Measurements from ENCODE around the gene TMEM238. TPM values are rescaled to one million over a fixed set of nuclear protein-coding genes. Genes with fewer than 3 reads are reported as not detected.

Gene TMEM238
- total RNA-seq, 1 experiment from 2014 or later: 7.4 TPM

DNA sequence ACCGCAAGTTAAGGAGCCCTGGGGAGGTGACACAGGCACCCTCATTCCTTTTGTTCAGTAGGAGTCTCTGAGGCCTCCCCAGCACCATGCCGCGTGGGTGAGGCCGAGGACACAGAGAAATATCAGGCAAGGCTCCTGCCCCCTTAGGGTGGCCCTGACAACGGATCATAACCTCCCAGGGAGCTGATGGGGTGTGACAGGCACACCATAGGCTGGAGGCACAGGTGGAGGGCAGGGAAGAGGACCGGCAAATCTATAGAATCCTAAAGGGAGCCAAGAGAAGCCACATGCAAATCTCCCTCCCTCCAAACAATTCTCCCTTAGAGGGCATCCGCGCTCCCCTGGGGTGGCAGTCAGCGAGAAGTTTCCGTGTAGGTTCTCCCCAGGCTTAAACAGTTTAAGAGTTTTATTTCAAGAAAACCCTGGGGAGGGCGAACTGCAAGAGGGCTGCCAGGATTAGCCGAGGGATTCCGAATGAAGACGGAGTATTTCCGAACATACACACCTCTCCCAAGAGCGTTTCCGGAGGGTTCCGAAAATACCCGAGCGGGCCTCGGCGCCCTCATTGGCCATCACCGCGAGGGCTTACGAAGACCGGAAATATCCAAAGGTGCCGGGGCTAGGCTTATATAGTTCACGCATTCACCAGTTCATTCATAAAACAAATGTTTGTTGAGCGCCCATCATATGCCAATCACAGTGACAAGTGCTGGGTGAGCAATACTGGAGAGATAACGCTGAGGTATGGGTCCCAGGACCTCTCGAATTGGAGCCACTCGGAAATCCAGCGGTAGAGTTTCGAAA lies 1.0 kb upstream of the TMEM238 start:
- POLR2A ChIA-PET: interaction anchor here (0.6 to 1.0 kb wide), 2 partner anchors 32 to 47 kb away, joined by 3 read pairs; no protein-coding TSS in a partner anchor
- BruUV-seq (replicated peaks): TSS peak; percentile 92
- peaks cover 38% of the 10 kb centered on the region for H3K4me1 ChIP-seq (ENCODE audit: control insufficient read depth, insufficient read depth, low read length)
- no peaks in the 10 kb centered on the region for H3K9me3 ChIP-seq (ENCODE audit: control insufficient read depth, insufficient read depth, low read depth, low read length)
- peak overlapping the region; percentile 97 for H3K27ac ChIP-seq (ENCODE audit: low read length)
- CTCF ChIA-PET: interaction anchor here (1.4 kb wide), 1 partner anchor 129 kb away, joined by 5 read pairs; no protein-coding TSS in a partner anchor
- no peaks in the 10 kb centered on the region for H3K27me3 ChIP-seq (ENCODE audit: control insufficient read depth, insufficient read depth, low read length)
- no peak for DNase-seq (ENCODE audit: low read depth, low spot score)
- intact Hi-C loops (cut with micrococcal nuclease; ENCODE audit: unreplicated experiment) (no loop called here), in situ Hi-C loops (cut with HindIII; ENCODE audit: low pct_unique_long_range_greater_than_20kb, low sequenced_read_pairs) (no loop called here)
- ATAC-seq: peak; percentile 84
- peak overlapping the region; percentile 75 to 98 for H3K4me3 ChIP-seq (ENCODE audit: low read depth in 2 of 2, low read length in 2 of 2)
- peaks cover 22% of the 10 kb centered on the region for H3K36me3 ChIP-seq (ENCODE audit: control insufficient read depth, insufficient read depth, low read length)
- TF ChIP-seq, protein P1, sequence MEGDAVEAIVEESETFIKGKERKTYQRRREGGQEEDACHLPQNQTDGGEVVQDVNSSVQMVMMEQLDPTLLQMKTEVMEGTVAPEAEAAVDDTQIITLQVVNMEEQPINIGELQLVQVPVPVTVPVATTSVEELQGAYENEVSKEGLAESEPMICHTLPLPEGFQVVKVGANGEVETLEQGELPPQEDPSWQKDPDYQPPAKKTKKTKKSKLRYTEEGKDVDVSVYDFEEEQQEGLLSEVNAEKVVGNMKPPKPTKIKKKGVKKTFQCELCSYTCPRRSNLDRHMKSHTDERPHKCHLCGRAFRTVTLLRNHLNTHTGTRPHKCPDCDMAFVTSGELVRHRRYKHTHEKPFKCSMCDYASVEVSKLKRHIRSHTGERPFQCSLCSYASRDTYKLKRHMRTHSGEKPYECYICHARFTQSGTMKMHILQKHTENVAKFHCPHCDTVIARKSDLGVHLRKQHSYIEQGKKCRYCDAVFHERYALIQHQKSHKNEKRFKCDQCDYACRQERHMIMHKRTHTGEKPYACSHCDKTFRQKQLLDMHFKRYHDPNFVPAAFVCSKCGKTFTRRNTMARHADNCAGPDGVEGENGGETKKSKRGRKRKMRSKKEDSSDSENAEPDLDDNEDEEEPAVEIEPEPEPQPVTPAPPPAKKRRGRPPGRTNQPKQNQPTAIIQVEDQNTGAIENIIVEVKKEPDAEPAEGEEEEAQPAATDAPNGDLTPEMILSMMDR (IDR thresholded peaks at IDR 0.05): no peak
- TF ChIP-seq POLR2AphosphoS5 (IDR thresholded peaks at IDR 0.05; ENCODE audit: low read depth, low read length) (no peak; the same call in 1 of the 2 replicates), TCF7L2 (IDR thresholded peaks at IDR 0.05; ENCODE audit: low read depth, low read length) (no peak), SIN3A (IDR thresholded peaks at IDR 0.05; ENCODE audit: borderline replicate concordance, insufficient read depth, low read depth, low read length) (no peak)
- TF ChIP-seq, protein P2, sequence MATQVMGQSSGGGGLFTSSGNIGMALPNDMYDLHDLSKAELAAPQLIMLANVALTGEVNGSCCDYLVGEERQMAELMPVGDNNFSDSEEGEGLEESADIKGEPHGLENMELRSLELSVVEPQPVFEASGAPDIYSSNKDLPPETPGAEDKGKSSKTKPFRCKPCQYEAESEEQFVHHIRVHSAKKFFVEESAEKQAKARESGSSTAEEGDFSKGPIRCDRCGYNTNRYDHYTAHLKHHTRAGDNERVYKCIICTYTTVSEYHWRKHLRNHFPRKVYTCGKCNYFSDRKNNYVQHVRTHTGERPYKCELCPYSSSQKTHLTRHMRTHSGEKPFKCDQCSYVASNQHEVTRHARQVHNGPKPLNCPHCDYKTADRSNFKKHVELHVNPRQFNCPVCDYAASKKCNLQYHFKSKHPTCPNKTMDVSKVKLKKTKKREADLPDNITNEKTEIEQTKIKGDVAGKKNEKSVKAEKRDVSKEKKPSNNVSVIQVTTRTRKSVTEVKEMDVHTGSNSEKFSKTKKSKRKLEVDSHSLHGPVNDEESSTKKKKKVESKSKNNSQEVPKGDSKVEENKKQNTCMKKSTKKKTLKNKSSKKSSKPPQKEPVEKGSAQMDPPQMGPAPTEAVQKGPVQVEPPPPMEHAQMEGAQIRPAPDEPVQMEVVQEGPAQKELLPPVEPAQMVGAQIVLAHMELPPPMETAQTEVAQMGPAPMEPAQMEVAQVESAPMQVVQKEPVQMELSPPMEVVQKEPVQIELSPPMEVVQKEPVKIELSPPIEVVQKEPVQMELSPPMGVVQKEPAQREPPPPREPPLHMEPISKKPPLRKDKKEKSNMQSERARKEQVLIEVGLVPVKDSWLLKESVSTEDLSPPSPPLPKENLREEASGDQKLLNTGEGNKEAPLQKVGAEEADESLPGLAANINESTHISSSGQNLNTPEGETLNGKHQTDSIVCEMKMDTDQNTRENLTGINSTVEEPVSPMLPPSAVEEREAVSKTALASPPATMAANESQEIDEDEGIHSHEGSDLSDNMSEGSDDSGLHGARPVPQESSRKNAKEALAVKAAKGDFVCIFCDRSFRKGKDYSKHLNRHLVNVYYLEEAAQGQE (IDR thresholded peaks at IDR 0.05; ENCODE audit: insufficient read depth in 1 of 2, low read depth in 2 of 2, low read length in 1 of 2): no peak

DNA sequence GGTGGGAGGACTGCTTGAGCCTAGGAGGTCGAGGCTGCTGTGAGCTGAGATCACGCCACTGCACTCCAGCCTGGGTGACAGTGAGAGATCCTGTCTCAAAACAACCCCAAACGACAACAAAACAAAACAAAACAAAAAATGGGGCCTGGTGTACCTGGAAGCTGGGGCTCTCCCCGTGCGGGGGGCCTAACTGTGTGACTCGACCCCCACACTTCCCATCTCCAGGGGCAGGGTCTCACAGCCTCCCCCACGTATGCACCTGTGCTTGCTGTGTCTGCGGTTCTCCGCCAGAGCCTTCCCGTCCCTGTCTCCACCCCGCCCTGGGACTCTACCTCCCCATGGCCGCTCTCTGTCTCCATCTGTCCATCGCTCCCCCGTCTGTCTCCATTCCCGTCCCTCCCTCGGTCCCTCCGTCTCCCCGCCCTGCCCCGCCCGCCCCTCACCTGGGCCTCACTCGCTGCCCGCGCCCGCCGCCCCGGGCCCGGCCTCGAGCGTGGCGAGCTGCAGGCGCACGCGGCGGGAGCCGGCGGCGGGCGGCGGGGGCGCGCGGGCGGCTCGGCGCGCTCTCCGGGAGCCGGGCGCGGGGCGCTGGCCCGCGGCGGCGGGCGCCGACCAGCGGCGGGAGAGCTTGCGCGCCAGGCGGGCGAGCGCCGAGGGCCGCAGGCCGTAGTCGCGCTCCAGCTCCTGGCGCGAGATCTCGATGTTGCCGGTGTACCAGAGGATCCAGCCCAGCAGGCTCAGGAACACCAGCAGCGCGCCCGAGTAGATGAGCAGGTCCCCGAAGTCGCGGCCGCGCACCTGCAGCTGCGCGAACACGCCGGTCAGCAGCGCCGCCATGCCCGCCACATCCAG lies 587 bp downstream of the TMEM238 start:
- intact Hi-C loops (cut with micrococcal nuclease; ENCODE audit: unreplicated experiment) (no loop called here), in situ Hi-C loops (cut with HindIII; ENCODE audit: low pct_unique_long_range_greater_than_20kb, low sequenced_read_pairs) (no loop called here)
- ATAC-seq (peak; percentile 63), DNase-seq (ENCODE audit: low read depth, low spot score) (no peak)
- Histone ChIP-seq H3K4me3 (ENCODE audit: low read depth in 2 of 2, low read length in 2 of 2) (peak overlapping the region; percentile 75 to 98), H3K9me3 (ENCODE audit: control insufficient read depth, insufficient read depth, low read depth, low read length) (no peaks in the 10 kb centered on the region), H3K27ac (ENCODE audit: low read length) (peak overlapping the region; percentile 45), H3K36me3 (ENCODE audit: control insufficient read depth, insufficient read depth, low read length) (peaks cover 16% of the 10 kb centered on the region), H3K4me1 (ENCODE audit: control insufficient read depth, insufficient read depth, low read length) (peaks cover 21% of the 10 kb centered on the region), H3K27me3 (ENCODE audit: control insufficient read depth, insufficient read depth, low read length) (no peaks in the 10 kb centered on the region)
- TSS peak; percentile 63 for BruUV-seq (replicated peaks)
- TF ChIP-seq SIN3A (IDR thresholded peaks at IDR 0.05; ENCODE audit: borderline replicate concordance, insufficient read depth, low read depth, low read length) (no peak), POLR2AphosphoS5 (IDR thresholded peaks at IDR 0.05; ENCODE audit: low read depth, low read length) (0 out of 2 replicates have a peak, but pooled peaks have one; percentile 48)
- TF ChIP-seq, protein P1 (IDR thresholded peaks at IDR 0.05): no peak
- POLR2A ChIA-PET: interaction anchor here (0.6 to 1.4 kb wide), 3 partner anchors 44 to 434 kb away, joined by 3 to 7 read pairs (median 3); partner anchors contain the start of gene KMT5C
- CTCF ChIA-PET: interaction anchor here (0.5 to 1.4 kb wide), 8 partner anchors 71 to 908 kb away, joined by 3 to 7 read pairs (median 4); no protein-coding TSS in a partner anchor
